HEK293 (cell line): ENCODE measurements around the gene TMEM72.

Experiments used
- CTCF ChIA-PET: fragments of 350-600 bp; formaldehyde crosslinking; extraction: SDS; loops from one replicate; lab custom pipeline; 2021; ENCODE audit warnings: antibody characterized with exemption; lab: Yijun Ruan, JAX
- POLR2A ChIA-PET: fragments of 300-600 bp; formaldehyde crosslinking; extraction: SDS; loops from one replicate; lab custom pipeline; 2020; ENCODE audit warnings: antibody characterized with exemption, inconsistent platforms; lab: Yijun Ruan, JAX
- H3K27ac ChIP-seq: fragments of 200-500 bp; sonication (Bioruptor generic); 2 replicates; pipeline ENCODE4 v1.5.1; 2014; ENCODE audit warnings: low read depth, low read length, control low read depth, inconsistent platforms; ENCODE audit errors: extremely low read depth
- H3K36me3 ChIP-seq, 2 experiments: fragments of 200-500 bp in 1 of 2; sonication (Bioruptor generic) in 1 of 2; 1 replicate in 1 of 2; 2 replicates in 1 of 2; pipeline ENCODE4 v1.5.1; 2014 to 2017; ENCODE audit warnings: inconsistent platforms in 2 of 2, low read length in 2 of 2; ENCODE audit not compliant: control insufficient read depth in 2 of 2, insufficient read depth in 1 of 2
- H3K4me1 ChIP-seq: fragments of 200-500 bp; sonication (Bioruptor generic); 2 replicates; pipeline ENCODE4 v1.5.1; 2014; ENCODE audit warnings: mild to moderate bottlenecking, low read length, inconsistent platforms; ENCODE audit not compliant: control insufficient read depth, insufficient read depth
- H3K4me3 ChIP-seq: 2 replicates; pipeline ENCODE4 v1.5.1; 2011; ENCODE audit warnings: low read depth, mild to moderate bottlenecking, control low read depth, low read length, moderate library complexity
- H3K9me3 ChIP-seq: fragments of 200-500 bp; sonication (Bioruptor generic); 2 replicates; pipeline ENCODE4 v1.5.1; 2014; ENCODE audit warnings: low read depth, low read length, inconsistent platforms; ENCODE audit not compliant: control insufficient read depth, insufficient read depth
- BCL11A ChIP-seq: fragments of 450-650 bp; formaldehyde crosslinking; IDR thresholded peaks from 2 replicates; pipeline ENCODE4 v1.5.1; 2016; ENCODE audit warnings: low read depth, missing biosample characterization, missing genetic modification characterization
- GLI2 ChIP-seq: fragments of 450-650 bp; formaldehyde crosslinking; IDR thresholded peaks from 2 replicates; pipeline ENCODE4; 2017; ENCODE audit warnings: missing biosample characterization, missing genetic modification characterization, low read depth, borderline replicate concordance
- HOXA7 ChIP-seq: sonication (generic); formaldehyde crosslinking; IDR thresholded peaks from 2 replicates; pipeline ENCODE4 v1.8.1; 2022; ENCODE audit warnings: missing genetic modification reagents, borderline replicate concordance
- INSM2 ChIP-seq: fragments of 450-650 bp; formaldehyde crosslinking; IDR thresholded peaks from 2 replicates; pipeline ENCODE4 v1.5.1; 2016; ENCODE audit warnings: missing biosample characterization, missing genetic modification characterization
- MEIS1 ChIP-seq: sonication (generic); formaldehyde crosslinking; IDR thresholded peaks from 2 replicates; pipeline ENCODE4 v1.8.1; 2022; ENCODE audit warnings: missing genetic modification reagents, mild to moderate bottlenecking, borderline replicate concordance
- SALL2 ChIP-seq: fragments of 450-650 bp; formaldehyde crosslinking; IDR thresholded peaks from 2 replicates; pipeline ENCODE4 v1.5.0; 2017; ENCODE audit warnings: missing biosample characterization, mild to moderate bottlenecking, missing genetic modification characterization, borderline replicate concordance
- SETDB1 ChIP-seq: IDR thresholded peaks from one replicate; pipeline ENCODE4 v1.6.1; 2017; ENCODE audit warnings: mild to moderate bottlenecking, low read length, moderate library complexity, mixed read lengths; ENCODE audit not compliant: insufficient read length
- ZBTB7A ChIP-seq: fragments of 450-650 bp; formaldehyde crosslinking; IDR thresholded peaks from 2 replicates; pipeline ENCODE4 v1.5.1; 2016; ENCODE audit warnings: low read depth, missing biosample characterization, missing genetic modification characterization
- ZFHX2 ChIP-seq: fragments of 450-650 bp; formaldehyde crosslinking; conservative IDR thresholded peaks from 2 replicates; pipeline ENCODE4 v1.5.1; 2016; ENCODE audit warnings: missing biosample characterization, missing genetic modification characterization
- ZNF132 ChIP-seq: fragments of 450-650 bp; formaldehyde crosslinking; IDR thresholded peaks from 2 replicates; pipeline ENCODE4 v1.5.1; 2017; ENCODE audit warnings: missing biosample characterization, missing genetic modification characterization, borderline replicate concordance
- ZNF140 ChIP-seq: fragments of 450-650 bp; formaldehyde crosslinking; IDR thresholded peaks from 2 replicates; pipeline ENCODE4 v1.5.1; 2016; ENCODE audit warnings: missing biosample characterization, missing genetic modification characterization
- ZNF292 ChIP-seq: fragments of 450-650 bp; formaldehyde crosslinking; IDR thresholded peaks from 2 replicates; pipeline ENCODE4 v1.5.1; 2016; ENCODE audit warnings: low read depth, missing biosample characterization, missing genetic modification characterization, borderline replicate concordance
- ZNF394 ChIP-seq: fragments of 450-650 bp; formaldehyde crosslinking; IDR thresholded peaks from 2 replicates; pipeline ENCODE4 v1.5.1; 2016; ENCODE audit warnings: missing biosample characterization, missing genetic modification characterization, mild to moderate bottlenecking, moderate library complexity, borderline replicate concordance
- ZNF423 ChIP-seq: fragments of 450-650 bp; formaldehyde crosslinking; IDR thresholded peaks from 2 replicates; pipeline ENCODE4 v1.5.1; 2016; ENCODE audit warnings: missing biosample characterization, missing genetic modification characterization
- ZNF426 ChIP-seq: fragments of 450-650 bp; formaldehyde crosslinking; IDR thresholded peaks from 2 replicates; pipeline ENCODE4 v1.5.1; 2017; ENCODE audit warnings: missing biosample characterization, missing genetic modification characterization, mild to moderate bottlenecking, inconsistent platforms, moderate library complexity
- ZNF548 ChIP-seq: fragments of 450-650 bp; formaldehyde crosslinking; IDR thresholded peaks from 2 replicates; pipeline ENCODE4 v1.5.1; 2016; ENCODE audit warnings: missing biosample characterization, missing genetic modification characterization
- ZNF596 ChIP-seq: fragments of 450-650 bp; IDR thresholded peaks from 2 replicates; pipeline ENCODE4 v1.5.0; 2018; ENCODE audit warnings: missing biosample characterization, mild to moderate bottlenecking, missing genetic modification characterization, moderate library complexity
- ZNF626 ChIP-seq: fragments of 450-650 bp; sonication (Bioruptor Pico); formaldehyde crosslinking; IDR thresholded peaks from 2 replicates; pipeline ENCODE4 v1.5.1; 2018; ENCODE audit warnings: missing biosample characterization, missing genetic modification characterization, inconsistent platforms
- ZNF654 ChIP-seq: fragments of 450-650 bp; formaldehyde crosslinking; IDR thresholded peaks from 2 replicates; pipeline ENCODE4 v1.5.1; 2016; ENCODE audit warnings: low read depth, missing biosample characterization, missing genetic modification characterization
- ZNF707 ChIP-seq: fragments of 450-650 bp; formaldehyde crosslinking; IDR thresholded peaks from 2 replicates; pipeline ENCODE4 v1.5.1; 2016; ENCODE audit warnings: missing biosample characterization, missing genetic modification characterization
- ZNF792 ChIP-seq: fragments of 450-650 bp; formaldehyde crosslinking; IDR thresholded peaks from 2 replicates; pipeline ENCODE4 v1.5.1; 2016; ENCODE audit warnings: missing biosample characterization, missing genetic modification characterization
- ZSCAN4 ChIP-seq: fragments of 450-650 bp; formaldehyde crosslinking; IDR thresholded peaks from 2 replicates; pipeline ENCODE4 v1.5.1; 2017; ENCODE audit warnings: missing biosample characterization, missing genetic modification characterization
- TF ChIP-seq, protein P1 (sequence below): fragments of 450-650 bp; formaldehyde crosslinking; IDR thresholded peaks from 2 replicates; pipeline ENCODE4 v1.5.1; 2016; ENCODE audit warnings: missing biosample characterization, missing genetic modification characterization
- TF ChIP-seq, protein P2 (sequence below): fragments of 450-650 bp; formaldehyde crosslinking; IDR thresholded peaks from 2 replicates; pipeline ENCODE4 v1.5.1; 2016; ENCODE audit warnings: missing biosample characterization, missing genetic modification characterization

Gene TMEM72

DNA sequence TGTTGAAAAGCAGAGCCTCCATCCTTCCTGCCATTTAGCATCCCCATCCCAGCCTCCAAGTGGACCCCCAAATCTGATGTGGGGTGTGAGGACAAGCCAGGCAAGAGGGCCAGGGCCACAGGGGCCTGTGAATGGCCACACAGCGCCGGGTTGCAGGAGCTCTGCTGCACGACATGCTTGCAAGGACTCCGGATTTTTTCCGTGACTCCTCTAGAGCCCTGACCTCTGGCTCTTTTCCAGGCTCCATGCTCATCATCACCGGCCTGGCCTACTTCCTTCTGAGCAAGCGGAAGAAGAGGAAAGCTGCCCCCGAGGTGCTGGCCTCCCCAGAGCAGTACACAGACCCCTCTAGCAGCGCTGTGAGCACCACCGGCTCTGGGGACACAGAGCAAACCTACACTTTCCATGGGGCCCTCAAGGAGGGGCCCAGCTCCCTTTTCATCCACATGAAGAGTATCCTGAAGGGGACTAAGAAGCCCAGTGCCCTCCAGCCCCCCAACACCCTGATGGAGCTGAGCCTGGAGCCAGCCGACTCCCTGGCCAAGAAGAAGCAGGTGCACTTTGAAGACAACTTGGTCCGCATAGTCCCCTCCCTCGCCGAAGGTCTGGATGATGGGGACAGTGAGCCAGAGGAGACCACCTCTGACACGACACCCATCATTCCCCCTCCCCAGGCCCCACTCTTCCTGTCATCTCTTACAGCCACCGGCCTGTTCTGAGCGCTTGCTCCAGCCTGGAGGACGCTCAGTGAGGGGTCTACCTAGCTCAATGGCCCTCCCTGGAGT, 23.5 kb downstream of the TMEM72 start:
- POLR2A ChIA-PET: interaction anchor here (1.0 kb wide), 1 partner anchor 44 kb away, joined by 5 read pairs; the partner anchor contains the start of gene DEPP1
- no peaks in the 10 kb centered on the region for H3K36me3 ChIP-seq
- no peak for TF ChIP-seq SALL2 (tag by site-specific recombination)
- no peak for TF ChIP-seq ZNF548 (tag by site-specific recombination)
- no peak for TF ChIP-seq ZNF132 (tag by site-specific recombination)
- no peak for TF ChIP-seq ZNF707 (tag by site-specific recombination)
- H3K27ac ChIP-seq: no peak overlapping the region
- CTCF ChIA-PET: interaction anchor here (0.6 to 1.5 kb wide), 5 partner anchors 14 to 1783 kb away, joined by 3 to 6 read pairs (median 3); no protein-coding TSS in a partner anchor
- H3K4me3 ChIP-seq: no peak overlapping the region
- H3K4me1 ChIP-seq: no peaks in the 10 kb centered on the region; the same call in 1 of the 2 replicates
- no peaks in the 10 kb centered on the region for H3K9me3 ChIP-seq

GRCh38 chr10:44935201-44935965, 24.2 kb downstream of the TMEM72 start:
- TF ChIP-seq INSM2 (tag by site-specific recombination): no peak
- no peak for TF ChIP-seq GLI2 (tag by site-specific recombination)
- TF ChIP-seq ZNF292 (tag by site-specific recombination): no peak
- TF ChIP-seq SETDB1: no peak
- TF ChIP-seq, protein P1, sequence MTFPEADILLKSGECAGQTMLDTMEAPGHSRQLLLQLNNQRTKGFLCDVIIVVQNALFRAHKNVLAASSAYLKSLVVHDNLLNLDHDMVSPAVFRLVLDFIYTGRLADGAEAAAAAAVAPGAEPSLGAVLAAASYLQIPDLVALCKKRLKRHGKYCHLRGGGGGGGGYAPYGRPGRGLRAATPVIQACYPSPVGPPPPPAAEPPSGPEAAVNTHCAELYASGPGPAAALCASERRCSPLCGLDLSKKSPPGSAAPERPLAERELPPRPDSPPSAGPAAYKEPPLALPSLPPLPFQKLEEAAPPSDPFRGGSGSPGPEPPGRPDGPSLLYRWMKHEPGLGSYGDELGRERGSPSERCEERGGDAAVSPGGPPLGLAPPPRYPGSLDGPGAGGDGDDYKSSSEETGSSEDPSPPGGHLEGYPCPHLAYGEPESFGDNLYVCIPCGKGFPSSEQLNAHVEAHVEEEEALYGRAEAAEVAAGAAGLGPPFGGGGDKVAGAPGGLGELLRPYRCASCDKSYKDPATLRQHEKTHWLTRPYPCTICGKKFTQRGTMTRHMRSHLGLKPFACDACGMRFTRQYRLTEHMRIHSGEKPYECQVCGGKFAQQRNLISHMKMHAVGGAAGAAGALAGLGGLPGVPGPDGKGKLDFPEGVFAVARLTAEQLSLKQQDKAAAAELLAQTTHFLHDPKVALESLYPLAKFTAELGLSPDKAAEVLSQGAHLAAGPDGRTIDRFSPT (tag by site-specific recombination): no peak
- no peak for TF ChIP-seq ZNF792 (tag by site-specific recombination)
- no peak for TF ChIP-seq ZNF596 (tag by site-specific recombination)
- TF ChIP-seq ZNF654: no peak
- TF ChIP-seq ZBTB7A (tag by site-specific recombination): no peak
- no peak for TF ChIP-seq BCL11A (tag by site-specific recombination)
- no peak for TF ChIP-seq HOXA7
- H3K27ac ChIP-seq: no peak overlapping the region
- ChIA-PET CTCF (interaction anchor here (0.6 to 1.5 kb wide), 3 partner anchors 31 to 1784 kb away, joined by 3 to 6 read pairs (median 3); no protein-coding TSS in a partner anchor), POLR2A (interaction anchor here (0.6 to 1.0 kb wide), 2 partner anchors 40 to 44 kb away, joined by 5 read pairs; partner anchors contain the start of gene DEPP1)
- H3K4me1 ChIP-seq: no peaks in the 10 kb centered on the region; the same call in 1 of the 2 replicates
- H3K36me3 ChIP-seq: no peaks in the 10 kb centered on the region
- no peaks in the 10 kb centered on the region for H3K9me3 ChIP-seq
- no peak overlapping the region for H3K4me3 ChIP-seq

- POLR2A ChIA-PET: interaction anchor here (0.6 kb wide), 1 partner anchor 40 kb away, joined by 5 read pairs; no protein-coding TSS in a partner anchor
- Histone ChIP-seq H3K9me3 (no peaks in the 10 kb centered on the region), H3K27ac (no peak overlapping the region), H3K4me1 (no peaks in the 10 kb centered on the region; the same call in 1 of the 2 replicates), H3K4me3 (no peak overlapping the region), H3K36me3 (no peaks in the 10 kb centered on the region)
- CTCF ChIA-PET: interaction anchor here (0.9 to 1.2 kb wide), 2 partner anchors 30 to 38 kb away, joined by 3 read pairs; no protein-coding TSS in a partner anchor
- no peak for TF ChIP-seq ZNF140 (tag by site-specific recombination)
- TF ChIP-seq, protein P2, sequence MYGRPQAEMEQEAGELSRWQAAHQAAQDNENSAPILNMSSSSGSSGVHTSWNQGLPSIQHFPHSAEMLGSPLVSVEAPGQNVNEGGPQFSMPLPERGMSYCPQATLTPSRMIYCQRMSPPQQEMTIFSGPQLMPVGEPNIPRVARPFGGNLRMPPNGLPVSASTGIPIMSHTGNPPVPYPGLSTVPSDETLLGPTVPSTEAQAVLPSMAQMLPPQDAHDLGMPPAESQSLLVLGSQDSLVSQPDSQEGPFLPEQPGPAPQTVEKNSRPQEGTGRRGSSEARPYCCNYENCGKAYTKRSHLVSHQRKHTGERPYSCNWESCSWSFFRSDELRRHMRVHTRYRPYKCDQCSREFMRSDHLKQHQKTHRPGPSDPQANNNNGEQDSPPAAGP (tag by site-specific recombination): no peak
- no peak for TF ChIP-seq ZNF423
- no peak for TF ChIP-seq MEIS1
- no peak for TF ChIP-seq ZNF426
- TF ChIP-seq ZSCAN4: no peak
- no peak for TF ChIP-seq ZFHX2 (tag by site-specific recombination)
- TF ChIP-seq ZNF394 (tag by site-specific recombination): no peak
- TF ChIP-seq ZNF626: no peak
Observed at GRCh38 chr10:44935966-44936295, 24.8 kb downstream of the TMEM72 start.
